IPS DF 6.9 (cell line): ENCODE results near the gene GRK5.
"Not testable (repeated sequence)": the region's sequence is repeated elsewhere in the genome, so short reads cannot be mapped to it uniquely, and the experiment has no call there.

Experiments
- DNase-seq: peaks from one replicate; pipeline ENCODE4 v3.0.0-alpha.2; 2013; ENCODE audit warnings: low read depth, low spot score
- H3K27ac ChIP-seq: one replicate; pipeline ENCODE4 v1.5.1; 2013; ENCODE audit warnings: low read length, control low read depth
- H3K27me3 ChIP-seq: 2 replicates; pipeline ENCODE4 v1.6.1; 2013; ENCODE audit warnings: mild to moderate bottlenecking, low read length; ENCODE audit not compliant: control insufficient read depth, insufficient read depth
- H3K36me3 ChIP-seq: 2 replicates; pipeline ENCODE4 v1.6.1; 2013; ENCODE audit warnings: low read length; ENCODE audit not compliant: control insufficient read depth, insufficient read depth
- H3K4me1 ChIP-seq: 2 replicates; pipeline ENCODE4 v1.6.1; 2013; ENCODE audit warnings: low read length; ENCODE audit not compliant: control insufficient read depth, insufficient read depth
- H3K4me3 ChIP-seq: 2 replicates; pipeline ENCODE4 v1.5.1; 2013; ENCODE audit warnings: mild to moderate bottlenecking, low read length
- H3K9me3 ChIP-seq: 2 replicates; pipeline ENCODE4 v1.6.1; 2013; ENCODE audit warnings: low read length, inconsistent platforms; ENCODE audit not compliant: control insufficient read depth, insufficient read depth
- WGBS: extraction: QIAGEN DNeasy Blood & Tissue Kit; methylation state at CpG from one replicate; pipeline ENCODE4 v1.1.7; 2013; ENCODE audit warnings: mixed read lengths, missing lambda C conversion rate; ENCODE audit not compliant: insufficient read length, insufficient coverage; 5-methylcytosine and 5-hydroxymethylcytosine counted together

Gene GRK5

DNA sequence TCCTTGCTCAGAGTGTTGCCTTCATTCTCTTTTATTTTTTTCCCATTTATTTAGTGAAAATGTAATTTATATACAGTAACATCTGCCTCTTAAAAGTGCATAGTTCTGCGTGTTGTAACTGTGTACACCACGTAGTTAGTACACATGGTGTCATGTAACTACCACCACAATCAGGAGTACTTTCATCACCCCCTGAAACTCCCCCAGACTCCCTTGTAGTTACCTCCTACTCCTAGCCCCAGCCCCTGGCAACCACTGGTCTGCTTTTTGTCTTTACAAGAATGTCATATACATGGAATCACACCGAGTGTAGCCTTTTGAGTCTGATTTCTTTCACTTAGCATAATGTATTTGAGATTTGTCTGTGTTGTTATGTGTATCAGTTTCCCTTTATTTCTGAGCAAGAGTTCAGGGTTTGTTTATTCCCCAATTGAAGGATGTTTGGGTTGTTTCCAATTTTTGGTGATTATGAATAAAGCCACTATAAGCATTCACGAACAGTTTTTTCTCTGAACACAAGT is 50.6 kb downstream of the GRK5 start:
- no peak overlapping the region for H3K4me3 ChIP-seq
- no peaks in the 10 kb centered on the region for H3K36me3 ChIP-seq
- no peak overlapping the region for H3K27ac ChIP-seq
- H3K4me1 ChIP-seq = peaks cover 1% of the 10 kb centered on the region; the same call in 1 of the 2 replicates
- no peak for DNase-seq
- H3K27me3 ChIP-seq = no peaks in the 10 kb centered on the region; the same call in 1 of the 2 replicates
- no CpG with 5 or more reads among the region's 4 CpGs for WGBS
- H3K9me3 ChIP-seq = no peaks in the 10 kb centered on the region

DNA sequence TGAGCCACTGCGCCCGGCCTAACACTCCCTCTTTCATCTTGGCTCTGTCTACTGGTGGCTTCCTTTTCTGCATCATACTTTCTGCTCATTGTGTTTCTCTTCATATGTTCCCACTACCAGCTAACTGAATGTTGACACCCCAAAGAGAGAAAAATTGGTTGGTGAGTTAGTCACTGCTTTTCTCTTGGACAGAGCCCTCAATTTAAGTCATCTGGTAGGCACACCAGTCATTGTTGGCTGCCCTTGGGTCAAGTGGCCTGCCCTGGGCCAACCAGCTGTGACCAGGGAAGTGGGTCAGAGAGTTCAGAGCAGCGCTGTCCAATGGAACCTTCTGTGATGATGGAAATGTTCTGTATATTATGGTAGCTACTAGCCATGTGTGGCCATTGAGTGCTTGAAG is 52.0 kb downstream of the GRK5 start:
- Histone ChIP-seq H3K4me1 (no peaks in the 10 kb centered on the region), H3K27me3 (no peaks in the 10 kb centered on the region; the same call in 1 of the 2 replicates), H3K9me3 (no peaks in the 10 kb centered on the region), H3K27ac (no peak overlapping the region), H3K4me3 (no peak overlapping the region), H3K36me3 (no peaks in the 10 kb centered on the region)
- no peak for DNase-seq
- WGBS = no CpG with 5 or more reads among the region's 3 CpGs

DNA sequence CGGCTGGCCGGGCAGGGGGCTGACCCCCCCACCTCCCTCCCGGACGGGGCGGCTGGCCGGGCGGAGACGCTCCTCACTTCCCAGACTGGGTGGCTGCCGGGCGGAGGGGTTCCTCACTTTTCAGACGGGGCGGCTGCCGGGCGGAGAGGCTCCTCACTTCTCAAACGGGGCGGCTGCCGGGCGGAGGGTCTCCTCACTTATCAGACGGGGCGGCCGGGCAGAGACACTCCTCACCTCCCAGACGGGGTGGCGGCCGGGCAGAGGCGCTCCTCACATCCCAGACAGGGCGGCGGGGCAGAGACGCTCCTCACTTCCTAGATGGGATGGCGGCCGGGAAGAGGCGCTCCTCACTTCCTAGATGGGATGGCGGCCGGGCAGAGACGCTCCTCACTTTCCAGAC is 53.6 kb downstream of the GRK5 start:
- H3K27me3 ChIP-seq, H3K36me3 ChIP-seq, DNase-seq, H3K4me3 ChIP-seq, H3K9me3 ChIP-seq, H3K27ac ChIP-seq, H3K4me1 ChIP-seq: not testable (repeated sequence)
- no CpG with 5 or more reads among the region's 34 CpGs for WGBS

DNA sequence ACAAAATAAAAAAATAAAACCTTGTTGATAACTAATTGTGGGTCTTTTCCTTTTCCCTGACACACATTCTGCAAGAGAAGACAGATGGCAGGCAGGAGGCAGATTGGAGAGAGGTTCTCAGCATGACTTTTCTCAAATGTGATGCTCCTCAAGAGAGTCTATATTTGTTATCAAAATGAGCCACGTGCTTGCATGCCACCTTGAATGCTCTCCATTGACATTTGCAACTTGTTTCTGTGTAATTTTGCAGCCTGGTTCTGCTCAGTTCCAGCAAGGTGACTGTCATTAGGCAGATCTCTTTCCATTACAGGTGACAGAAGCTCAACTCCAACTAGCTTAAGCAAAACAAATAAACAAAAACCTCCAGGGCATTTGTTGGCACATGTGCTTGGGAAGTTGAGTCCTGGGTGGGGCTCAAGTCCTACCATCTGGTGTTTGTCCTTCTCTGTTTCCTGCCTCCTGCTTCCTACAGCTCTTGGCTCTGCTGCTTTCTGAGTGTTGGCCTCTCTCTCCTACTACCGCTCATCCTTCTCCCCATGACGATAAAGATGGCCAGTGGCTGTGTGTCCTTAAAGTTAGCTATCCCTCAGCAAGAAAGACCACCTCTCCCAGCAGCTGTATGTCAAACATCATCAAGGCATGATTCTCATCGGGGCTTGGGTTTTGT is 56.7 kb downstream of the GRK5 start:
- H3K4me1 ChIP-seq = 0 out of 2 replicates have a peak, but pooled peaks cover 2% of the 10 kb centered on the region
- H3K27ac ChIP-seq = no peak overlapping the region
- no peak overlapping the region for H3K4me3 ChIP-seq
- DNase-seq = no peak
- no peaks in the 10 kb centered on the region for H3K36me3 ChIP-seq
- no peaks in the 10 kb centered on the region for H3K27me3 ChIP-seq
- no peaks in the 10 kb centered on the region for H3K9me3 ChIP-seq
- no CpG with 5 or more reads among the region's 4 CpGs for WGBS

DNA sequence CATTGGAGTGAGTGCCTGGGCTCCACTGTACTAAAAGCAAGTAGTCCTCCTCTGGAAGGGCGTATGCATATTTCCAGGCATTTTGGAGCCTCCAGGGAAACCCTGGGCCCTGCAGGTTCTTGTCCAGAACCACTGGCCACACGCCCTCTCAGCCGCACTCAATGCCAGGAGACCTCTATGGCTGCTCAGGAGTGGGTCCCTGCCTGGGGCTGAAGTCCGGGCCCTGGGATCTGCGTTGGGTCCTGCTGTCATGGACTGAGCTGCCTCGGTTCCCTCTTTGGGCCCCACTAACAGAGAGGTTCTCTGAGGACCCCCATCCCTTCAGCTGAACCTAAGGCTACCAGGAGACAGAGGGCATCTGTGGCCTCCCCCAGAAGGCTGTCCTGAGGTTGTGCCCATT is 58.3 kb downstream of the GRK5 start:
- Histone ChIP-seq H3K27ac (no peak overlapping the region), H3K4me1 (0 out of 2 replicates have a peak, but pooled peaks cover 2% of the 10 kb centered on the region), H3K27me3 (no peaks in the 10 kb centered on the region), H3K9me3 (no peaks in the 10 kb centered on the region), H3K4me3 (no peak overlapping the region), H3K36me3 (no peaks in the 10 kb centered on the region)
- WGBS = no CpG with 5 or more reads among the region's 6 CpGs
- DNase-seq = no peak

DNA sequence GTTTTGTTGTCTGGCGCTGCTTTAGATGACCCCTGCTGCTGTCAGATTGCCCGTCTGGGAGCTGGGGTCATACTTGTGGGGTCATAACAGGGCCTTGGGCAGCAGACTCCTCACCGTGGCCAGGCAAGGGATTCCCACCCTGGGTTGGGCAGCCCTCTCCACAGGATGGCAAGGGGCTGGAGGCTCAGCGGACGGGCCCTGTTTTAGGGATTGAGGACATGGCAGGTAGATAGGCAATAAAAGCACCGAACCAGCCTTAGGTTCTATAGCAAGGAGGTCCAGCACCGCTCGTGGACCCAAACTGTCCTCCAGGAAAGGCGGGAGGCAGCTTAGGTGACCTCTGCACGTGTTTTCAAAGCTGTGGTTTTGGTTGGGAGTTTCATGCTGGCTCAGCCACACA is 60.0 kb downstream of the GRK5 start:
- no peaks in the 10 kb centered on the region for H3K9me3 ChIP-seq
- no peak overlapping the region for H3K4me3 ChIP-seq
- no peak overlapping the region for H3K27ac ChIP-seq
- no CpG with 5 or more reads among the region's 10 CpGs for WGBS
- 0 out of 2 replicates have a peak, but pooled peaks cover 2% of the 10 kb centered on the region for H3K4me1 ChIP-seq
- no peaks in the 10 kb centered on the region for H3K36me3 ChIP-seq
- no peak for DNase-seq
- no peaks in the 10 kb centered on the region for H3K27me3 ChIP-seq

DNA sequence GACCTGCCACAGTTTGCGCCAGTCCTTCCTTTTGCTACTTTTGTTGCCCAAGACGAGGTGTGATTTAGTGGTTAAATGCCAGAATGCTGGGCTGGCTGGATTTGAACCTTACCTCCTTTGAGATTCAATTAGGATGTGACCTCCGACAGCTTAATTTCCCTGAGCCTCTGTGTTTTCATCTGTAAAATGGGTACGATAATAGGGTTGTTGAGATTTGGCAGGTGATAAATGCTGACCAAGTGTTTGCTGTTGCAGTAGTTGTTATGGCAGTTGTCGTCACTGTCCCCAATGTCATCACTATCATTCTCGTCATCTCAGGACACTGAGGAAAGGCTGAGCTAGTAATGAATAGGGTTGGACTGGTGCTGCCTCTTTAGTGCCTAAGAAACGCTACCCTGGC is 61.1 kb downstream of the GRK5 start:
- no CpG with 5 or more reads among the region's 7 CpGs for WGBS
- H3K4me3 ChIP-seq = no peak overlapping the region
- no peaks in the 10 kb centered on the region for H3K36me3 ChIP-seq
- no peaks in the 10 kb centered on the region for H3K9me3 ChIP-seq
- 0 out of 2 replicates have a peak, but pooled peaks cover 2% of the 10 kb centered on the region for H3K4me1 ChIP-seq
- no peak overlapping the region for H3K27ac ChIP-seq
- H3K27me3 ChIP-seq = no peaks in the 10 kb centered on the region
- no peak for DNase-seq

DNA sequence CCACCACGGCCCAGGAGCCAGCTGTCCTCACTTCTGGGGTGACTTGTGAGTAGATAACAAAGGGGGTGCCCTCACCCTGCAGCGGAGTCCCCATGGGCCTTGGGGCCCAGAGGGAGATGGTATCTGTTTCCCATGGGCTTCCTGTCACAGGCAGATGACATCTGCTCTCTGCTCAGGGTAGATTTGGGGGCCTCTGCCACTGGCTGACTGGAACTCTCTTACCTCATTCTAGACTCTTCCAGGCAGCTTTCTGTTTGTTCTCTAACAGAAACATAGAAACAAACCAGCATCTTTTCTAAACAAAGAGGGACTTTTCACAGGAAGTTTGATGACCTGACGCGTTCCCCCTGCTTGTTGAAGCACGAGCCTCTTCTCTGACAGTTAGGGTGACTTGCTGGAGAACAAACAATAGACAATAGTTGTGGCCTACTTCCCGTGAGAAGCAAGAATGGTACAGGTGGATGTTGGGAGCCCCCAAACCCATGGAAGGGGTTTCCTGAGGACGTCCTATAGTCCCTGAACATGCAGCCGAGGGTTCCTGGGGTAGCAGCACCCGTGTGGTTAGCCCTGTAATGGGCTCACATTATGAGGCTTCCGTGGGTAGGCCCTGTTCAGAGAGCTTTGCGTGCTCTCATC is 61.6 kb downstream of the GRK5 start:
- Histone ChIP-seq H3K4me1 (0 out of 2 replicates have a peak, but pooled peaks cover 2% of the 10 kb centered on the region), H3K27ac (no peak overlapping the region)
- WGBS = no CpG with 5 or more reads among the region's 11 CpGs

DNA sequence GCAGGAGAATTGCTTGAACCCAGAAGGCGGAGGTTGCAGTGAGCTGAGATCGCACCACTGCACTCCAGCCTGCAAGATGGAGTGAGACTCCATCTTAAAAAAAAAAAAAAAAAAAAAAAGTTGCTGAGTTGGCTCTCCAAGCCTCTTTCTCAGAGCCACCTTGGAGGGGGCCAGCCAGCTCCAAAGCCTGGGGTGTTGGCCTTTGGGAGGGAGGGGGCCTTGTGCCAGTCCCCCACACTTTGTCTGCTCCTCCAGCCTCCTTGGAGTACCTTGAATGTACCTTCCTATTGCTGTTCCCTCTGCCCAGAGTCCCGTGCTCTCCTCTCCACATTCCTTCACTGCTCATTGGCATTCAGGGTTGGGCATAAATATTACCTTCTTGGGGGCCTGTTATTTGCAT is 62.4 kb downstream of the GRK5 start:
- no peaks in the 10 kb centered on the region for H3K27me3 ChIP-seq
- H3K27ac ChIP-seq = no peak overlapping the region
- no CpG with 5 or more reads among the region's 3 CpGs for WGBS
- no peak overlapping the region for H3K4me3 ChIP-seq
- no peak for DNase-seq
- H3K9me3 ChIP-seq = no peaks in the 10 kb centered on the region
- no peaks in the 10 kb centered on the region for H3K36me3 ChIP-seq
- 0 out of 2 replicates have a peak, but pooled peaks cover 2% of the 10 kb centered on the region for H3K4me1 ChIP-seq

More for the DNA sequence above, 61.6 kb downstream of the GRK5 start:
- H3K4me3 ChIP-seq = no peak overlapping the region
- DNase-seq = no peak
- no peaks in the 10 kb centered on the region for H3K9me3 ChIP-seq
- no peaks in the 10 kb centered on the region for H3K36me3 ChIP-seq
- no peaks in the 10 kb centered on the region for H3K27me3 ChIP-seq

DNA sequence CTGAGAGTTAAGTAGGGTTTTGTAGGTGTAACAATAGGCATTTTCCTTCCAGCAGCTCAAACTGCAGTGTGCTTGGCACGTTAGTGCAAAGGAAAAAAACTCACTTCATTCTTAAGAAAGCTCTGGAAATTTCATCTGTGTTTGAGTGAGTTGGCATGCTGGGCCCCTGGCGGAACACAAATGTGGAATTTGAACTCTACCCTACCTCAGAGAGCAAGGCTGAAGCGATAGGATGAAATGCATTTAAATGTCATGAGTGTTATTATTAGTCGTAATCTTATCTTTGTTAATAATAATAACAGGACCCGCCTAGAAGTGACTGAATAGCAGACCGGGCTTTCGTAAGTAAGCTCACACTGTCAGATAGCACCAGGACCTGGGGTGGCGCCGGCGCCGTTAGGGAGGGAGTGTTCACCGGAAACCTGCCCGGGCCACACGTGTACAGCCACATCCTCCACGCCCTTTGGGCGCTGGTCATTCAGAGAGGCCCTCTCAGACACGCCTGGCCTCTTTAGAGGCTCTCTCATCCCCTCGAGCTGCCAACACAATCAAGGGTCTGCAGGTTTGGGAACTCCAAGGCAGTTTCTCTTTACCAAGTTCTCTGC is 63.5 kb downstream of the GRK5 start:
- no CpG with 5 or more reads among the region's 18 CpGs for WGBS

More for the DNA sequence above, 63.5 kb downstream of the GRK5 start:
- DNase-seq = no peak
- Histone ChIP-seq H3K4me1 (peaks cover 4% of the 10 kb centered on the region; the same call in 1 of the 2 replicates), H3K27me3 (no peaks in the 10 kb centered on the region), H3K9me3 (no peaks in the 10 kb centered on the region), H3K27ac (no peak overlapping the region), H3K36me3 (no peaks in the 10 kb centered on the region), H3K4me3 (no peak overlapping the region)
